Naive thymus-derived CD4-positive, alpha-beta T cell (primary cell): Measurements from ENCODE around the gene VPS41. TPM values are rescaled to one million over a fixed set of nuclear protein-coding genes. Genes with fewer than 3 reads are reported as not detected.
"Not testable (repeated sequence)": the region's sequence is repeated elsewhere in the genome, so short reads cannot be mapped to it uniquely, and the experiment has no call there.

Source experiments
- ATAC-seq: fragments of 150-1000 bp; cut with Tn5 transposase; 2 replicates; pipeline ENCODE4 v1.10.0; 2021; ENCODE audit warnings: mild to moderate bottlenecking, moderate library complexity
- CTCF ChIA-PET: fragments of 350-600 bp; sonication (Branson Sonifier 250); formaldehyde crosslinking; loops from one replicate; lab custom pipeline; 2021; ENCODE audit warnings: antibody characterized with exemption; lab: Charles Lee
- POLR2A ChIA-PET: fragments of 350-600 bp; sonication (Branson Sonifier 250); formaldehyde crosslinking; loops from one replicate; lab custom pipeline; 2021; ENCODE audit warnings: antibody characterized with exemption, inconsistent platforms; lab: Charles Lee
- DNase-seq, 9 donors: peaks; one replicate each; pipeline versions ENCODE4 v3.0.0 to v3.0.0-alpha.2; 2020 to 2022; ENCODE audit warnings: mixed read lengths in 1 of 9
- H3K27ac ChIP-seq: one replicate; pipeline ENCODE4 v1.7.0; 2013; ENCODE audit warnings: mild to moderate bottlenecking, low read depth, low read length, moderate library complexity
- H3K27me3 ChIP-seq, 2 donors: one replicate each; pipeline ENCODE4 v1.7.0; 2013; ENCODE audit warnings: low read length in 2 of 2, mild to moderate bottlenecking in 2 of 2, moderate library complexity in 2 of 2; ENCODE audit not compliant: control insufficient read depth in 2 of 2, insufficient read depth in 2 of 2
- H3K36me3 ChIP-seq, 3 experiments: 1 replicate in 2 of 3; 2 replicates in 1 of 3; pipeline ENCODE4 v1.7.0; 2013; ENCODE audit warnings: low read length in 3 of 3, mild to moderate bottlenecking in 3 of 3, moderate library complexity in 1 of 3; ENCODE audit not compliant: insufficient read depth in 3 of 3, control insufficient read depth in 2 of 3
- H3K4me1 ChIP-seq, 2 donors: one replicate each; pipeline ENCODE4 v1.7.0; 2013; ENCODE audit warnings: low read length in 2 of 2, mild to moderate bottlenecking in 2 of 2, moderate library complexity in 1 of 2; ENCODE audit not compliant: control insufficient read depth in 2 of 2, insufficient read depth in 2 of 2
- H3K4me3 ChIP-seq: 2 replicates; pipeline ENCODE4 v1.7.0; 2013; ENCODE audit warnings: mild to moderate bottlenecking, low read length
- H3K9me3 ChIP-seq, 3 experiments: 1 replicate in 2 of 3; 2 replicates in 1 of 3; pipeline ENCODE4 v1.7.0; 2013; ENCODE audit warnings: low read length in 3 of 3; ENCODE audit not compliant: control insufficient read depth in 2 of 3
- H3K27ac Mint-ChIP-seq, 9 donors: one replicate each; pipeline ENCODE4 v1.8.0; 2020 to 2022; ENCODE audit warnings: mixed read lengths in 9 of 9, mild to moderate bottlenecking in 8 of 9, moderate library complexity in 5 of 9, inconsistent platforms in 2 of 9
- H3K27me3 Mint-ChIP-seq, 5 donors: one replicate each; pipeline ENCODE4 v1.8.0; 2021 to 2022; ENCODE audit warnings: mixed read lengths in 5 of 5, mild to moderate bottlenecking in 1 of 5
- H3K36me3 Mint-ChIP-seq, 5 donors: one replicate each; pipeline ENCODE4 v1.8.0; 2020 to 2022; ENCODE audit warnings: mixed read lengths in 5 of 5, mild to moderate bottlenecking in 3 of 5, inconsistent platforms in 1 of 5
- H3K4me1 Mint-ChIP-seq, 7 donors: one replicate each; pipeline ENCODE4 v1.8.0; 2020 to 2022; ENCODE audit warnings: mixed read lengths in 7 of 7, mild to moderate bottlenecking in 3 of 7, inconsistent platforms in 1 of 7
- H3K4me3 Mint-ChIP-seq, 10 donors: one replicate each; pipeline ENCODE4 v1.8.0; 2020 to 2022; ENCODE audit warnings: mild to moderate bottlenecking in 10 of 10, mixed read lengths in 10 of 10, moderate library complexity in 6 of 10, inconsistent platforms in 2 of 10
- H3K9me3 Mint-ChIP-seq, 11 donors: one replicate each; pipeline ENCODE4 v1.8.0; 2020 to 2022; ENCODE audit warnings: mixed read lengths in 11 of 11, mild to moderate bottlenecking in 4 of 11, inconsistent platforms in 1 of 11, moderate library complexity in 1 of 11
- intact Hi-C, 2 donors: fragments of 100-400 bp; cut with micrococcal nuclease; formaldehyde crosslinking; loops; one replicate each; pipeline ENCODE4 v1.15.1; 2023
- polyA plus RNA-seq, 2 donors: library from polyadenylated mRNA; unstranded; fragments of 300-500 nt; fragmentation: Illumina TruSeq; gene quantifications; one replicate each; pipeline ENCODE4 v1.2.3, GENCODE V29; 2021
- total RNA-seq, 6 experiments: library from RNA in 5 of 6; stranded (reverse) in 5 of 6; gene quantifications; 1 replicate in 5 of 6; 2 replicates in 1 of 6; pipeline ENCODE4 v1.2.3 and lab custom pipeline; 2021 to 2026

The VPS41 gene
- total and polyA plus RNA-seq, 7 experiments from 2014 or later: 33.1 to 65.0 (median 59.8) TPM

- no peaks in the 10 kb centered on the region for H3K27me3 ChIP-seq
- ATAC-seq (peak; percentile 40), DNase-seq (no peak)
- H3K36me3 ChIP-seq: no peaks in the 10 kb centered on the region
- CTCF ChIA-PET: no interaction called here
- Mint-ChIP-seq H3K27me3 (no peaks in the 10 kb centered on the region), H3K36me3 (peaks cover 6 to 50% (median 42%) of the 10 kb centered on the region in 5 donors), H3K9me3 (peaks cover 0 to 5% (median 0%) of the 10 kb centered on the region in 11 donors), H3K4me1 (peaks cover 11 to 28% (median 20%) of the 10 kb centered on the region in 7 donors), H3K4me3 (no peak overlapping the region), H3K27ac (no peak overlapping the region)
- no peaks in the 10 kb centered on the region for H3K4me1 ChIP-seq
- H3K4me3 ChIP-seq: no peak overlapping the region
- no peak overlapping the region for H3K27ac ChIP-seq
- intact Hi-C loops: no loop called here
- no peaks in the 10 kb centered on the region for H3K9me3 ChIP-seq
- POLR2A ChIA-PET: no interaction called here
Measured at GRCh38 chr7:38855386-38855785, 53.6 kb downstream of the VPS41 start.

GRCh38 chr7:38854947-38855346 is 54.0 kb downstream of the VPS41 start:
- intact Hi-C loops, POLR2A ChIA-PET, DNase-seq, H3K9me3 ChIP-seq, H3K9me3 Mint-ChIP-seq, H3K4me3 ChIP-seq, H3K27ac ChIP-seq, CTCF ChIA-PET, ATAC-seq, H3K36me3 ChIP-seq, H3K27ac Mint-ChIP-seq, H3K4me1 ChIP-seq, H3K4me3 Mint-ChIP-seq, H3K27me3 Mint-ChIP-seq, H3K27me3 ChIP-seq: not testable (repeated sequence)
- H3K36me3 Mint-ChIP-seq: peaks cover 6 to 48% (median 39%) of the 10 kb centered on the region in 5 donors
- peaks cover 11 to 30% (median 21%) of the 10 kb centered on the region in 7 donors for H3K4me1 Mint-ChIP-seq

GRCh38 chr7:38851321-38851720 is 57.7 kb downstream of the VPS41 start:
- Mint-ChIP-seq H3K27me3 (no peaks in the 10 kb centered on the region), H3K4me3 (no peak overlapping the region), H3K36me3 (peaks cover 2 to 62% (median 36%) of the 10 kb centered on the region in 5 donors), H3K9me3 (peaks cover 0 to 5% (median 0%) of the 10 kb centered on the region in 11 donors), H3K4me1 (peaks cover 5 to 34% (median 18%) of the 10 kb centered on the region in 7 donors), H3K27ac (no peak overlapping the region)
- intact Hi-C loops: no loop called here
- Histone ChIP-seq H3K27ac (no peak overlapping the region), H3K9me3 (no peaks in the 10 kb centered on the region), H3K36me3 (no peaks in the 10 kb centered on the region), H3K4me3 (no peak overlapping the region), H3K4me1 (no peaks in the 10 kb centered on the region), H3K27me3 (no peaks in the 10 kb centered on the region)
- ChIA-PET POLR2A (no interaction called here), CTCF (no interaction called here)
- no peak for DNase-seq
- no peak for ATAC-seq

- ATAC-seq (no peak), DNase-seq (no peak)
- Mint-ChIP-seq H3K4me1 (peaks cover 0 to 28% (median 21%) of the 10 kb centered on the region in 7 donors), H3K27ac (no peak overlapping the region), H3K27me3 (no peaks in the 10 kb centered on the region), H3K9me3 (peaks cover 0 to 6% (median 0%) of the 10 kb centered on the region in 11 donors), H3K36me3 (peaks cover 5 to 40% (median 23%) of the 10 kb centered on the region in 5 donors), H3K4me3 (no peak overlapping the region)
- Histone ChIP-seq H3K4me1 (no peaks in the 10 kb centered on the region), H3K4me3 (no peak overlapping the region), H3K9me3 (no peaks in the 10 kb centered on the region), H3K36me3 (no peaks in the 10 kb centered on the region), H3K27me3 (no peaks in the 10 kb centered on the region), H3K27ac (no peak overlapping the region)
- POLR2A ChIA-PET: no interaction called here
- CTCF ChIA-PET: no interaction called here
- intact Hi-C loops: no loop called here
Measured at GRCh38 chr7:38846280-38846679, 62.7 kb downstream of the VPS41 start.

GRCh38 chr7:38844952-38845563 is 63.9 kb downstream of the VPS41 start:
- POLR2A ChIA-PET: no interaction called here

GRCh38 chr7:38842746-38843145 is 66.2 kb downstream of the VPS41 start:
- no peak overlapping the region for H3K27ac ChIP-seq
- Mint-ChIP-seq H3K9me3 (peaks cover 0 to 6% (median 0%) of the 10 kb centered on the region in 11 donors), H3K27ac (no peak overlapping the region), H3K36me3 (peaks cover 5 to 48% (median 29%) of the 10 kb centered on the region in 5 donors), H3K4me3 (no peak overlapping the region), H3K27me3 (no peaks in the 10 kb centered on the region), H3K4me1 (peaks cover 0 to 28% (median 23%) of the 10 kb centered on the region in 7 donors)
- ChIA-PET POLR2A (no interaction called here), CTCF (interaction anchor here (0.7 kb wide), 1 partner anchor 12 kb away, joined by 3 read pairs; no protein-coding TSS in a partner anchor)
- no peaks in the 10 kb centered on the region for H3K27me3 ChIP-seq
- no peaks in the 10 kb centered on the region for H3K4me1 ChIP-seq
- intact Hi-C loops: no loop called here
- DNase-seq (no peak), ATAC-seq (no peak)
- H3K36me3 ChIP-seq: no peaks in the 10 kb centered on the region
- H3K9me3 ChIP-seq: no peaks in the 10 kb centered on the region
- H3K4me3 ChIP-seq: no peak overlapping the region

More at GRCh38 chr7:38844952-38845563, 63.9 kb downstream of the VPS41 start:
- peaks cover 0 to 28% (median 22%) of the 10 kb centered on the region in 7 donors for H3K4me1 Mint-ChIP-seq
- Histone ChIP-seq H3K4me1 (no peaks in the 10 kb centered on the region), H3K4me3 (no peak overlapping the region), H3K27me3 (no peaks in the 10 kb centered on the region), H3K27ac (no peak overlapping the region), H3K36me3 (no peaks in the 10 kb centered on the region), H3K9me3 (no peaks in the 10 kb centered on the region)
- no peaks in the 10 kb centered on the region for H3K27me3 Mint-ChIP-seq
- ATAC-seq (no peak), DNase-seq (no peak)
- no peak overlapping the region for H3K4me3 Mint-ChIP-seq
- H3K9me3 Mint-ChIP-seq: peaks cover 0 to 6% (median 0%) of the 10 kb centered on the region in 11 donors
- no peak overlapping the region for H3K27ac Mint-ChIP-seq
- intact Hi-C loops: no loop called here
- CTCF ChIA-PET: no interaction called here
- peaks cover 5 to 51% (median 27%) of the 10 kb centered on the region in 5 donors for H3K36me3 Mint-ChIP-seq
